Adrenal gland (tissue), 12 donors: Measurements from ENCODE around the gene ADGRE1. TPM values are rescaled to one million over a fixed set of nuclear protein-coding genes. Genes with fewer than 3 reads are reported as not detected.

Source experiments
- DNase-seq, 7 donors: peaks; one replicate each; pipeline ENCODE4 v3.0.0-alpha.2; 2019 to 2020
- H3K27ac ChIP-seq, 5 donors: fragments of 200-600 bp; sonication (generic) in 4 of 5; 1 replicate in 3 of 5; 2 replicates in 2 of 5; pipeline versions ENCODE4 v1.5.1 to v1.8.0; 2016 to 2020; ENCODE audit warnings: mild to moderate bottlenecking in 1 of 5
- H3K27me3 ChIP-seq: fragments of 200-600 bp; 2 replicates; pipeline ENCODE4 v1.8.0; 2021
- H3K36me3 ChIP-seq, 2 donors: fragments of 200-600 bp; replicated peaks in 1 of 2; 1 replicate in 1 of 2; 2 replicates in 1 of 2; pipeline versions ENCODE4 v1.5.1 to v1.8.0; 2018 to 2022
- H3K4me1 ChIP-seq, 2 donors: fragments of 200-600 bp; replicated peaks in 1 of 2; 1 replicate in 1 of 2; 2 replicates in 1 of 2; pipeline versions ENCODE4 v1.5.1 to v1.8.0; 2018 to 2021
- H3K4me3 ChIP-seq, 4 donors: fragments of 200-600 bp; sonication (generic) in 3 of 4; one replicate each; pipeline ENCODE4 v1.5.1; 2016 to 2018
- H3K9me3 ChIP-seq, 3 donors: fragments of 200-600 bp; sonication (generic) in 1 of 3; replicated peaks in 1 of 3; 1 replicate in 2 of 3; 2 replicates in 1 of 3; pipeline versions ENCODE4 v1.5.1 to v1.8.0; 2016 to 2021
- POLR2A ChIP-seq, 2 donors: fragments of 450-650 bp; IDR thresholded peaks; one replicate each; pipeline ENCODE4 v1.6.1; 2017; ENCODE audit warnings: antibody characterized with exemption in 2 of 2, mild to moderate bottlenecking in 2 of 2, moderate library complexity in 1 of 2
- WGBS, 4 donors: extraction: QIAGEN DNeasy Blood & Tissue Kit in 2 of 4; methylation state at CpG; one replicate each; pipeline versions ENCODE4 v1.1.5 to v1.1.7; 2013 to 2017; 5-methylcytosine and 5-hydroxymethylcytosine counted together
- intact Hi-C, 2 donors: fragments of 100-400 bp; cut with DNase I; formaldehyde crosslinking; loops; one replicate each; pipeline versions ENCODE4 v1.14.1 to v1.15.0; 2022 to 2023
- polyA plus RNA-seq, 3 donors: library from polyadenylated mRNA; stranded (reverse); fragments of 200-250 nt in 2 of 3; fragments of 350-450 nt in 1 of 3; fragmentation: Illumina TruSeq in 1 of 3; extraction: RNeasy Lipid Tissue Mini Kit (QIAGEN cat#74804) in 1 of 3; gene quantifications; one replicate each; pipeline ENCODE4 v1.2.3, GENCODE V29; 2013 to 2014
- small RNA-seq, 2 donors: library from RNA; depleted of rRNA; stranded (forward); fragments of <200 nt; gene quantifications; one replicate each; pipeline ENCODE3, GENCODE V24; 2016
- total RNA-seq, 9 donors: library from RNA; depleted of rRNA in 4 of 9; stranded (reverse); fragments of >200 nt in 4 of 9; fragments of 120-200 nt in 1 of 9; fragmentation: NEBNext Ultra II Directional in 1 of 9; extraction: Animal tissue kit (Norgen Biotek cat#: 25700) in 1 of 9; gene quantifications; one replicate each; pipeline versions ENCODE4 v1.1.0 to v1.2.4, GENCODE V29; 2013 to 2023
- TF ChIP-seq, protein P1 (sequence below), 6 experiments: fragments of 450-650 bp in 4 of 6; fragments of 200-600 bp in 2 of 6; sonication (generic) in 1 of 6; IDR thresholded peaks; 1 replicate in 5 of 6; 2 replicates in 1 of 6; pipeline versions ENCODE4 v1.5.1 to v1.8.0; 2016 to 2021; ENCODE audit warnings: antibody characterized with exemption in 6 of 6, mild to moderate bottlenecking in 2 of 6, moderate library complexity in 1 of 6
- donor health status: healthy with polysubstance abuse.
- donor health status: Bipolar disorder and iron deficiency.
- donor health status: DM: yes; HTN: yes; CAD: no.
- donor health status: DM: no; HTN: no; CAD: no.
- donor health status: DM: no; HTN: no; CAD: no.
- donor health status: DM: yes; HTN: yes; CAD: no.

The ADGRE1 gene
- total and polyA plus RNA-seq, 12 donors = 0.07 to 1.2 (median 0.28) TPM; not detected in 1

DNA sequence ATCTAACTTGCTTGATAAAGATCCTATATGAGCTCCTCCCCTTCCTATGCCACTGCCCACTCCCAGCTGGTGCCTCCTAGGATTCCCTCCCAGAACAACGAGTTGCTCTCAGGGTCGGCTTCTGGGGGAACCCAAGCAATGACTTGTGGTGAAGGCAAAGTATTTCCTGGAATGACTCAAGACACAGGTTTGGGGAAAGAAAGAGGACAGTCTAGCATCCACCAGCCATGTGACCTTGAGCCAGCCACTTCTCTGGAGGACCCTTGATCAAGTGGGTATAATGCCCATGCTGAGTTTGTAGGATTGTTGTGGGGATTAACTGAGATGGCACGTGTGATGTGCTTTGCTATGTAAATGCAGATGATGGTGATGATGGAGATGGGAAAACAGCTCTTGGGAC is 100.9 kb downstream of the ADGRE1 start:
- H3K4me3 ChIP-seq = no peak overlapping the region
- no peaks in the 10 kb centered on the region for H3K27me3 ChIP-seq
- intact Hi-C loops = no loop called here
- no peaks in the 10 kb centered on the region for H3K4me1 ChIP-seq
- DNase-seq = no peak
- no peaks in the 10 kb centered on the region for H3K36me3 ChIP-seq
- peaks cover 0 to 4% (median 0%) of the 10 kb centered on the region in 3 donors for H3K9me3 ChIP-seq
- H3K27ac ChIP-seq = no peak overlapping the region
- TF ChIP-seq, protein P1, sequence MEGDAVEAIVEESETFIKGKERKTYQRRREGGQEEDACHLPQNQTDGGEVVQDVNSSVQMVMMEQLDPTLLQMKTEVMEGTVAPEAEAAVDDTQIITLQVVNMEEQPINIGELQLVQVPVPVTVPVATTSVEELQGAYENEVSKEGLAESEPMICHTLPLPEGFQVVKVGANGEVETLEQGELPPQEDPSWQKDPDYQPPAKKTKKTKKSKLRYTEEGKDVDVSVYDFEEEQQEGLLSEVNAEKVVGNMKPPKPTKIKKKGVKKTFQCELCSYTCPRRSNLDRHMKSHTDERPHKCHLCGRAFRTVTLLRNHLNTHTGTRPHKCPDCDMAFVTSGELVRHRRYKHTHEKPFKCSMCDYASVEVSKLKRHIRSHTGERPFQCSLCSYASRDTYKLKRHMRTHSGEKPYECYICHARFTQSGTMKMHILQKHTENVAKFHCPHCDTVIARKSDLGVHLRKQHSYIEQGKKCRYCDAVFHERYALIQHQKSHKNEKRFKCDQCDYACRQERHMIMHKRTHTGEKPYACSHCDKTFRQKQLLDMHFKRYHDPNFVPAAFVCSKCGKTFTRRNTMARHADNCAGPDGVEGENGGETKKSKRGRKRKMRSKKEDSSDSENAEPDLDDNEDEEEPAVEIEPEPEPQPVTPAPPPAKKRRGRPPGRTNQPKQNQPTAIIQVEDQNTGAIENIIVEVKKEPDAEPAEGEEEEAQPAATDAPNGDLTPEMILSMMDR (IDR thresholded peaks at IDR 0.05) = no peak
- TF ChIP-seq POLR2A (IDR thresholded peaks at IDR 0.05) = no peak
- WGBS, 4 donors = 23 to 38% (median 34%) methylated on average over 2 to 3 of the region's 3 CpGs

Small RNAs within 50 kb of the gene (small RNA-seq; reads per million reads assigned to genes)
- 0 reads per million in 2 donors for gene RF00017

Other genes starting within 250 kb of the ADGRE1 start
- 1 to 10 TPM in 2 of 9 donors, under 1 TPM in 6, not detected in 1; under 0.01 to 2.5 (median 0.56) TPM for gene TNFSF14, start 217.4 kb upstream of the ADGRE1 start, total RNA-seq
- 1 to 10 TPM in 2 of 3 donors, under 1 TPM in 1; 0.60 to 3.5 (median 3.0) TPM for gene TNFSF14, start 217.4 kb upstream of the ADGRE1 start, polyA plus RNA-seq
- gene C3, start 166.9 kb upstream of the ADGRE1 start, total RNA-seq = 1,000 to 10,000 TPM in 8 of 9 donors, 1 to 10 TPM in 1; 2.4 to 5,179 (median 2,017) TPM
- gene C3, start 166.9 kb upstream of the ADGRE1 start, polyA plus RNA-seq = 1,000 to 10,000 TPM; 1,199 to 4,143 (median 3,889) TPM
- gene GPR108, start 150.0 kb upstream of the ADGRE1 start, total RNA-seq = 100 to 1,000 TPM in 7 of 9 donors, 10 to 100 TPM in 2; 61.8 to 168 (median 122) TPM
- 100 to 1,000 TPM in 2 of 3 donors, 10 to 100 TPM in 1; 70.8 to 193 (median 189) TPM for gene GPR108, start 150.0 kb upstream of the ADGRE1 start, polyA plus RNA-seq
- gene TRIP10, start 147.9 kb upstream of the ADGRE1 start, total RNA-seq = 10 to 100 TPM; 22.5 to 99.9 (median 73.9) TPM
- 100 to 1,000 TPM in 2 of 3 donors, 10 to 100 TPM in 1; 33.5 to 425 (median 228) TPM for gene TRIP10, start 147.9 kb upstream of the ADGRE1 start, polyA plus RNA-seq
- gene SH2D3A, start 120.1 kb upstream of the ADGRE1 start, total RNA-seq = 1 to 10 TPM in 1 of 9 donors, under 1 TPM in 6, not detected in 2; 0.11 to 1.7 (median 0.41) TPM
- under 1 TPM; 0.22 to 0.64 (median 0.40) TPM for gene SH2D3A, start 120.1 kb upstream of the ADGRE1 start, polyA plus RNA-seq
- gene VAV1, start 114.9 kb upstream of the ADGRE1 start, total RNA-seq = 10 to 100 TPM in 4 of 9 donors, 1 to 10 TPM in 5; 1.1 to 21.1 (median 9.6) TPM
- gene VAV1, start 114.9 kb upstream of the ADGRE1 start, polyA plus RNA-seq = 10 to 100 TPM in 1 of 3 donors, 1 to 10 TPM in 2; 2.4 to 13.7 (median 4.7) TPM
- gene MBD3L2B, start 133.9 kb downstream of the ADGRE1 start, total RNA-seq = not detected
- gene MBD3L2B, start 133.9 kb downstream of the ADGRE1 start, polyA plus RNA-seq = not detected
- gene MBD3L5, start 143.0 kb downstream of the ADGRE1 start, total RNA-seq = not detected
- not detected for gene MBD3L5, start 143.0 kb downstream of the ADGRE1 start, polyA plus RNA-seq
- not detected for gene MBD3L4, start 152.6 kb downstream of the ADGRE1 start, total RNA-seq
- gene MBD3L4, start 152.6 kb downstream of the ADGRE1 start, polyA plus RNA-seq = not detected
- gene MBD3L2, start 161.7 kb downstream of the ADGRE1 start, total RNA-seq = not detected
- gene MBD3L2, start 161.7 kb downstream of the ADGRE1 start, polyA plus RNA-seq = not detected
- gene MBD3L3, start 171.1 kb downstream of the ADGRE1 start, total RNA-seq = not detected
- gene MBD3L3, start 171.1 kb downstream of the ADGRE1 start, polyA plus RNA-seq = not detected
- gene ZNF557, start 182.1 kb downstream of the ADGRE1 start, total RNA-seq = 10 to 100 TPM in 4 of 9 donors, 1 to 10 TPM in 5; 7.7 to 13.7 (median 9.2) TPM
- 1 to 10 TPM; 2.2 to 4.7 (median 4.3) TPM for gene ZNF557, start 182.1 kb downstream of the ADGRE1 start, polyA plus RNA-seq